GM12865 (cell line): Measurements from ENCODE around the gene REELD1.

ENCODE experiments used
- DNase-seq: peaks from one replicate; pipeline ENCODE4 v3.0.0; 2010; ENCODE audit warnings: low read depth
- H3K4me3 ChIP-seq: 2 replicates; pipeline ENCODE4 v1.5.1; 2011; ENCODE audit warnings: mild to moderate bottlenecking, low read depth, low read length, control low read depth
- CTCF ChIP-seq: IDR thresholded peaks from 2 replicates; pipeline ENCODE4 v1.5.1; 2011; ENCODE audit warnings: low read length, control low read depth, low read depth, inconsistent platforms; ENCODE audit not compliant: insufficient read depth; ENCODE audit errors: missing control alignments

The REELD1 gene

GRCh38 chr4:146179784-146180370, 34.5 kb upstream of the REELD1 start:
- no peak for TF ChIP-seq CTCF
- H3K4me3 ChIP-seq = no peak overlapping the region
- DNase-seq = no peak

- TF ChIP-seq CTCF = no peak
- no peak for DNase-seq
- H3K4me3 ChIP-seq = no peak overlapping the region
Observed at GRCh38 chr4:146182443-146182842, 31.9 kb upstream of the REELD1 start.

- no peak for TF ChIP-seq CTCF
- H3K4me3 ChIP-seq = no peak overlapping the region
- DNase-seq = no peak
Observed at GRCh38 chr4:146183209-146183608, 31.1 kb upstream of the REELD1 start.

GRCh38 chr4:146186041-146186440, 28.3 kb upstream of the REELD1 start:
- no peak for TF ChIP-seq CTCF
- no peak overlapping the region for H3K4me3 ChIP-seq
- DNase-seq = no peak

- no peak for DNase-seq
- no peak overlapping the region for H3K4me3 ChIP-seq
- TF ChIP-seq CTCF = no peak
Observed at GRCh38 chr4:146186596-146186995, 27.7 kb upstream of the REELD1 start.

GRCh38 chr4:146190456-146190855, 23.9 kb upstream of the REELD1 start:
- no peak for DNase-seq
- TF ChIP-seq CTCF = no peak
- H3K4me3 ChIP-seq = no peak overlapping the region

GRCh38 chr4:146191766-146192458, 22.4 kb upstream of the REELD1 start:
- no peak for DNase-seq
- no peak overlapping the region for H3K4me3 ChIP-seq
- no peak for TF ChIP-seq CTCF
